Kidney capillary endothelial cell (primary cell): ENCODE data around the gene MAP1LC3B2.

Source experiments
- DNase-seq: peaks from one replicate; pipeline ENCODE4 v3.0.0-alpha.2; 2018; ENCODE audit warnings: low spot score

MAP1LC3B2 gene

GRCh38 chr12:116559162-116559935 is at the start of gene MAP1LC3B2:
Gene MAP1LC3B2, plus strand, starts transcription at chr12:116559381. Its CDS starts 16,562 bp downstream, at chr12:116575943.
- no peak for DNase-seq

- DNase-seq = no peak
Measured at GRCh38 chr12:116513944-116514343, 45.2 kb upstream of the MAP1LC3B2 start.

GRCh38 chr12:116515684-116516083 is 43.5 kb upstream of the MAP1LC3B2 start:
- DNase-seq = no peak

GRCh38 chr12:116516657-116517056 is 42.5 kb upstream of the MAP1LC3B2 start:
- DNase-seq = no peak

- no peak for DNase-seq
Measured at GRCh38 chr12:116517431-116518045, 41.6 kb upstream of the MAP1LC3B2 start.

GRCh38 chr12:116520225-116520760 is 38.9 kb upstream of the MAP1LC3B2 start:
- no peak for DNase-seq

GRCh38 chr12:116520801-116521471 is 38.2 kb upstream of the MAP1LC3B2 start:
- DNase-seq = no peak

- DNase-seq = no peak
Measured at GRCh38 chr12:116524311-116524710, 34.9 kb upstream of the MAP1LC3B2 start.

GRCh38 chr12:116524964-116525379 is 34.2 kb upstream of the MAP1LC3B2 start:
- no peak for DNase-seq

GRCh38 chr12:116525418-116526001 is 33.7 kb upstream of the MAP1LC3B2 start:
- DNase-seq = no peak

GRCh38 chr12:116528065-116528464 is 31.1 kb upstream of the MAP1LC3B2 start:
- peak; percentile 70 for DNase-seq

- DNase-seq = no peak
Measured at GRCh38 chr12:116528498-116528897, 30.7 kb upstream of the MAP1LC3B2 start.

- DNase-seq = no peak
Measured at GRCh38 chr12:116529048-116529447, 30.1 kb upstream of the MAP1LC3B2 start.

- DNase-seq = no peak
Measured at GRCh38 chr12:116529686-116530085, 29.5 kb upstream of the MAP1LC3B2 start.

GRCh38 chr12:116532428-116532827 is 26.8 kb upstream of the MAP1LC3B2 start:
- DNase-seq = no peak

GRCh38 chr12:116532986-116533342 is 26.2 kb upstream of the MAP1LC3B2 start:
- DNase-seq = no peak

GRCh38 chr12:116533343-116534251 is 25.6 kb upstream of the MAP1LC3B2 start:
- peak; percentile 41 for DNase-seq

- no peak for DNase-seq
Measured at GRCh38 chr12:116534311-116535121, 24.7 kb upstream of the MAP1LC3B2 start.

GRCh38 chr12:116535241-116535640 is 23.9 kb upstream of the MAP1LC3B2 start:
- DNase-seq = no peak

- no peak for DNase-seq
Measured at GRCh38 chr12:116537101-116537904, 21.9 kb upstream of the MAP1LC3B2 start.
